ENCODE results near the gene ZNF207.

The ZNF207 gene

GRCh38 chr17:32429598-32429997 is 79.6 kb downstream of the ZNF207 start:
- TF ChIP-seq CTCF (IDR thresholded peaks at IDR 0.05; ENCODE audit: insufficient read depth, missing control alignments), result no peak
- no peak for FAIRE-seq
- no peak for DNase-seq (ENCODE audit: insufficient read length, low spot score)

Data from D721Med (cell line).